GM18870 (cell line): ENCODE data around the gene NRARP.

Source experiments
- ATAC-seq: cut with Tn5 transposase; IDR thresholded peaks from one replicate; pipeline ENCODE4 v1.9.1; 2021; ENCODE audit warnings: moderate library complexity; ENCODE audit not compliant: unreplicated experiment

NRARP gene

DNA sequence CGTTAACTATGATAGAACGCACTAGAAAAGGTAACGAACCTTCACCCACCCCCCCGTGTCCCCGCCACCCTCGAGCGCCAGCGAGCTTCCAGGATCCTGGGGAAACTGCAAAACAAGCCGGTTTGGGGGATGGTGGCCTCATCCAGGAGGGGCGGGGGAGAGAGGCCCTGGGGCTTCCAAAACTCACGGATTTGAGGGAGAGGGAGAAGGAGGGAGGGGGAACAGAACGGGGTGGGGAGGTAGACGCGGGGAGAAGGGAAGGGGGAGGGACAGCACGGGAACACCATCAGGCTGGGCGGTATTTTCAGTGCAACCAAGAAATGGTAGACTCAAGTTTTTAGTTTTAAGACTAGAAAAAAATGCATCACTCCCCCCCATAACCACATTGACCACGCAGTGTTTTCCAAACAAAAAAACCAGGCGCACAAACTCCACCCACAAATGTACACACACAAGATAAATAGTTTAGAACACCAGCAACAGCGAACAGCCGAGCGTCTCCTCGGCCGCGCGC is 1.4 kb downstream of the NRARP start:
- ATAC-seq = no peak

DNA sequence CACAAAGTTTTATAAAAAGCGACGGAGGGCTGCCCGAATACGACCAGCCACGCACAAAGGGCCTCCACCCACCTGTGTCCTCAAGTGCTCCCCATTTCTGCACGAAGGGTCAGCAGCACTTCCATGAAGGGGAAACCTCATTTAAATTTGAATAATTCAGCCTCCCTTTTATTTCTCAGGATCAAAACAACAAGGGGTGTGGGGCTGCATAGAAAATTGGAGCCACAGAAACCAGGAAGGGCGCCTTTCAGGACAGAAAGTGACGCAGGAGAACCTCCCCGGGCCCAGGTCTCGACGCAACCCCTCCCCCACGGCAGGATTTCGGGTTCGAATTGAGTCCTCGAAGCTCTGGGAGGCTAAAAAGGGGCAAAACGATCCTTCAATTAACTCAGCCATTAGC is 2.1 kb downstream of the NRARP start:
- no peak for ATAC-seq

DNA sequence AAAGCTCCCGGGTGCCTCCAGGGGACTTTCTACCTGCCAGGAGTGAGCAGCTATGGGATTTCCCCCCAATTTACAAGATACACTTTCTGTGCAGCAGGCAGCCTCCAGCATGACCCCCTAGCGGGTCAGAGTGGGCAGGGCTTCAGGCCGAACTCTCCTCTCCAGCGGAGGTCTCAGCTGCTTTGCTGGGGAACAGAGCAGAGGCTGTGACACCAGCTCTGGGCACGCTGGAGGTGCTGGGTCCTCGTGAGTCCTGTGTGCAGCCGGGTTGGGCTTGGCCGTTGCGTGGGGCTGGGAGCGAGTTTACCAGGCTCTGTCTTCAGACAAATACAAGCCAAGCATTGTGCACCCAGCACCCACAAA is 2.9 kb downstream of the NRARP start:
- ATAC-seq = no peak

DNA sequence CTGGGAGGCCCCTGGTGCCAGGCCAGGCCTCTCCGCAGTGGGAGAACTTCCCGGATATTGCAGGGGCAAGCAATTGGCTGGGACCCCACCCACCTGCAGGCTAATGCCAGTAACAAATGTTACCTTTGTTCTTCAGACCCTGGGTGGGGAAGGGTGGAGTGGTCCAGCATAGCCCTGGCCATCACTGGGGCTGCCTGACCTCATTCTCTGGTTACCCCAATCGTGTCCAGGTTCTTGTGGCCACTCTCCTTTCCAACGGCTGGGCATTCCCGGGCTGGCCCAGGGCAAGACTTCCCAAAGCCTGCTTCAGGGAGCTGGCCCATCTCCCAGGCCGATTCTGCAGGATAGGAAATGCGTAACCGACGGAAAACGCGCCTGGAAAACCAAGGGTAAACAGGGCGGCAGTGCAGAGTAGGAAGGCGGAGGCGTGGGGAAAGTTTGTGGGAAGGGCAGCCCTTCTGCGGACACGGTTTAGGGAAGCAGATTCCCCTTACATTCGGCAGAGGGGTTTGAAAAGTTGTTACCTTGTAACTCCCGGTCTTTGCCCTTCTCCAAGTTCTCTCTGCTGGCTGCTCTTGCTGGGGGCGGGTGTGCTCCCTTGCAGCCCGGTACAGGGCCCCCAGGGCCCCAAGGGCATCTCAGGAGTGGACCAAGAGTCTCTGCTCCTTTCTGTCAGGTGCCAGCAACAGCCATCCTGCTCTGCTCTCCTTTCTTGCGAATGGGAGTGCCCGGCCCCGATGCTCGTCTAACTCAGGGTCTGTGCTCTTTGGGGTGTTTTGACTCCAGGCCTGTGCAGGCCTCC is 3.5 kb downstream of the NRARP start:
- ATAC-seq = no peak

DNA sequence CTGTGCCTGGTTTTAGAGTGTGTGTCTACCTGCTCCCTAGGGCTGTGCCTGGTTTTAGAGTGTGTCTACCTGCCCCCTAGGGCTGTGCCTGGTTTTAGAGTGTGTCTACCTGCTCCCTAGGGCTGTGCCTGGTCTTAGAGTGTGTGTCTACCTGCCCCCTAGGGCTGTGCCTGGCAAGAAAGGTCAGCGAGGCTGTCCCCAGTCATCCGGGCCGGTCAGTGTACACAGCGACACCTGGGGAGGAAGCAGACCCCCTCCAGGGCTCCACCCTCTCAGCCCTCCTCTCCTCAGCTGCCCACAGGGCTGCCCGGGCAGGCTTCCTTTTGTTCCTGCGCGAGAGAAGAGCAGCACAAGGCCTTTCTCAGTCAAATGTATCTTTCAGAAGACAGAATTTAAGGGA is 4.1 kb downstream of the NRARP start:
- ATAC-seq = no peak

DNA sequence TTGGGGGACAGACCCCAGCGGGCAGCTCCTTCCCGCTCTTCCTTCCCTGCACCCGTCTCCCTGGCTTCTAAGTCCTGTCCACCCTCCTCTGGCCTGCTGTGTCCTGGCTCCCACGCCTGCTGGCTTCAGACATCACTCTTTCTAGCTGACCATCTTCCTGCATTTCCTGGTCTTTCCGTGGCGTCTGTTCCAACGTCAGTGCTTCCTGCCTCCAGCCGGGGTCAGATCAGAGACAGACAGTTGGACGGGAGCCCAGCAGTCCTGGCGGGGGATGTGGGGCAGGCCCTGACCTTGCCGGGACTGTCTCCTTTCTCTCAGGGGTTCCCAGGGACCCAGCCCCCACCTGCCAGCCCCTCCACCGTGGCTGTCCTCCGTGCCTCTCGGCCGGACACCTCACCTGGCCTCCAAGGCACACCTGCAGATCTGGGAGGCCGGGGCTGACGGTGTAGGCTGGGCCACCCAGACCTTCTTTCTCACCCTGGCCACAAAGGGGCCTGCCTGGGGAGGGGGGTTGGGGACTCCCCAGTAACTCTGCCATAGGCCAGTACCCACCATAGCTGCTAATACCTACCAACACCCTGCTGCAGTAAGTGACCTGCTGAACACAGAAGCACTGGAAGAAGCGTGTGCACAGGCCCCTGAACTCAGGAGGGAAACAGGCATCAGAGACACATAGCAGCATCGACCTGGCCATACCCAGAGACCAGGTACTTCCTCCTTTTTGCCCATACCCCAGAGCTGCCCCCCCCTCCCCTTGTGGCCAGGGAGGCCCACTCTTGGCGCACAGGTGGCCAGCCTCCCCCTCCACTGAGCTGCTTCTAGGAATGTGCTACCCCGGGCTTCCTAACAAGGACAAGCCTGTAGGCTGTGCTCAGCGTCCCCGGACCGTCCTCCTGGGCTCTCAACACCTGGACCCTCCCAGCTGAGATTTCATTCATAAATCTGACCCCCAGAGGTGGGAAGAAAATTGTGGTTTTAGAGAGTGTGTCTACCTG is 5.1 kb downstream of the NRARP start:
- no peak for ATAC-seq

DNA sequence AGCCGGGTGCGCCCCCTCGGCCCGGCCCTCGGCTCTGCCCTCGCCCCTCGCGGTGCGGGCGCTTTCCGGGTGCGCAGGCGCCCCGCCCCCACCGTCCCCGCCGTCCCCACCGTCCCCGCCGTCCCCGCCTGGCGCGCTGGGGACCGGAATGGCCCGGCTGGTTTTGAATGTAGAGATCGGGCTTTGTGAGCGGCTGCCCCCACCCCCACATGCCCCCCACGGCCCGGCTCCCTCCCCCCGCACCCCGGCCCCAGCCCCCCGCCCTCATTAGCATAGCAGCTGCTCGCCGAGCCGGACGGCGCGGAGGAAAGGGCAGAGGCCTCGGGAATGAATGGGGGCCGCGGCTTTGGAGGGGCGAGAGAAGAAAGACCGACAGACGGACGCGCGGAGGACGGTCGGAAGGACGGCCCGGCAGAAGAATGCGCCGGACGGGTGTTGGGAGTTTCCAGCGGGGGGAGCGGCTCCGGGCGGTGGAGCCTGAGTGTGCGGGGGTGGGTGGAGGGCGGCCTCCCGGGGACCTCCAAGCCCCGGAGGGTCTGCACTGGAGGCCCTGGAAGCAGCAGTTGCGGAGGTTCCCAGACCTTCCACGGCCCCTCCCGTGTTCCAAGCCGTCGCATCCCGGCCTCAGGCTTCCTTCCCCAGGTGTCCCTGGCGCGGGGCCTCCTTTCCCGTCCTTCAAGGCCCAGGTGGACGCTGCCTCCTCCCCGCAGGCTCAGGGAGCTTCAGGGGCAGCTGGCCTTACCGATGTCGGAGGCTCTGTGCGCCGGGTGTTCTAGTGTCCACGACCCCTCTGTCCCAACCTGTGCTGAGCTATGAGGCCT is 6.0 kb downstream of the NRARP start:
- no peak for ATAC-seq

DNA sequence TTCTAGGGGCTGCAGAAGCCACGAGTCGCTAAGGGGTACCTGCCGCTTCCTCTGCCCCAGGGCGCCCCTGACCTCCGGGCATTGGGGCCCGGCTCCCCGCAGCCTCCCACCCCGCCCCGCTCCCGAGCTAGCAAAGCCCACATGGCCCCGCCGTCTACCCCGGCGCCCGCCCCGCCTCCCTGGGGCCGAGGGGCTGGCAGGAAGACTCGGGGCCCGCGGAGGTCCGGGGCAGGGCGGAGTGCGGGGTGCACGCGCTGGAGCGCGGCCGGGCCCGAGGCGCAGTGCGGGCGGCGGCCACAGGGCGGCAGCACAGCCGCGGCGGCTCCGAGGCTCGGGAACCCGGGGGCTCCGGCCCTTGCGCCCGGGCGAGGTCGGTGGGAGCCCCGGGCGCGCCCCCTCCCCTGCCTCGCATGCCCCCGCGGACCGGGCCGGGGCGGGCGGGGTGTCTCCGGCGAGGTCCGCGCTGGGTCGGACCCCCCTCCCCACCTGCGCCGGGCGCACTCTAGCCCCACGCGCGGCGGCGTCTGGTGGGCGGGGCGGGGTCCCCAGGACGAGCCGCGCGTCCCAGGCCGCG is 6.7 kb downstream of the NRARP start:
- ATAC-seq = no peak

DNA sequence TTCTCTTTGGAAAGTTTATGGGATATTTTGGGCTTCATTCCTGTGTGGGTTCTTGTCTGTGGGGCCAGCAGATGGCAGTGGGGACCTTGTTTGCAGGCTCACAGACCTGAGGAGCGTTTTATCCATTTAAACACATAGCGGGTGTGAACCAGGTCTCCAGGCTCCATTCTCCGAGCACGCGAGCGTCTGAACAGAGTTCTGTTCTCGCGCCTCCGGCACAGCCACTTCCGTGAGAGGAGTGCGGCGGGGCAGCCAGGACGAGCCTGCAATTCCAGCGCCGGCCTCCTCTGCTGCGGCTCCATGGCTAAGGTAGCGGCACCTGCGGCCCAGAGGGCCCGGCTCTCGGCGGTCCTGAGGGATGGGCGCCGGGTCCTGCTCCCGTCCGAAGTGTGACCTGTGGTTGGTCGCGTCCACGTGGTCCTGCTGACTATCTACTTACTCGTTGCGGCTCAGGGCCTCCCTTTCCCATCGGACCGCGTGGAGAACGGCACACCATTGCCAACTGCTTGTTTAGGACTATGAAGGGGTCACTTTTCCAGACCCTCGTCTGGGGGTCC is 7.3 kb downstream of the NRARP start:
- ATAC-seq = no peak

DNA sequence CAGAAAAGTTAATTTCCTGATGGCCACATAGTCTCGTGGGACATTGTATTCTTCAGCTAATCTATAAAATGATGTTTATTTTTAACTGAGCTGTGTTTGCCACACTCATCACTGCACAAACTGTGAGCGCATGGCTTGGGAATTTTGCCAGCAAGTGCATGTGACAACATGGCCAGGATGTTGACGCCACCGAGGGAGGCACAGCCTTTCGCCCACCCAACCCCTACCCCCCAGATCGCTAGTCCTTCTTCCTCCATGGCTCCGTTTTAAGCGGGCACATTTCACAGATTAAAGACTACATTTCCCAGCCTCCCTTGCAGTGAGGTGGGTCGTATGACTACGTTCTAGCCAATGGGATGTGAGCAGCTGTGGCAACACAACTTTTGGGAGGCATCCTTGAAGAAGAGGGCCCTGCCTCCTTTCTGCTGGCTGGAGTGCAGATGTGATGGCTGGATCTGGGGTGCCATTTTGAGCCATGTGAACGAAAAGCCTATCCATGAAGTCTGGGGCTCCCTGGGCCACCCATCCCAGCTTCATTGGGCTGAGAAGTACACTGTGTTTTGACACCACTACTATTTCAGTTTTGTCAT is 7.9 kb downstream of the NRARP start:
- no peak for ATAC-seq

DNA sequence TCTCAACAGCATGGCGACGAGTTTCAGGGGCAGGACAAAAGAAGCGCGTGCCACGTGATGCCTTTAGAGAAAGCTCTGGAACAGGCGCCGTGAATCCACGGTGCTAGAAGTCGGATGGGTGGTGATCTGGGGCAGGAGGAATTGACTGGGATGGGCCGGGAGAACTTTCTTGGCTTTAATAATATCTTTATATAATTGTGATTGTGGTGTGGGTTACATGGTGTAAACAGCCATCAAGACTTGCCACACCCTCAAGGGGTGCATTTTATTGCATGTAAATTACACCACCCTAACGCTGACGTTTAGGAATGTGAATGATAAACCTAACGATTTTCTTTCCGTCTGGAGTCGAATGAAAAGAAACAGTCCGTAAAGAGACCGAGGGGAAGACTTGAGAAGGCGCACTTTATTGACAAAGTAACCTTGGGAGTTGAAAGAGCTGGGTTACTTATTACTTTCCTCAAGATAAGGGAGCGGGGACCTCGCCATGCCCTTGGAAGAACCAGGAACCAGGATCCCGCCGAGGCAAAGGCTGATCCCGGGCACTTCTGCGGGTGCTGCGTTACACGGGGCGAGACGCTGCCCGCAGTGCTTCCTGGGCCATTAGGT is 8.5 kb downstream of the NRARP start:
- no peak for ATAC-seq

DNA sequence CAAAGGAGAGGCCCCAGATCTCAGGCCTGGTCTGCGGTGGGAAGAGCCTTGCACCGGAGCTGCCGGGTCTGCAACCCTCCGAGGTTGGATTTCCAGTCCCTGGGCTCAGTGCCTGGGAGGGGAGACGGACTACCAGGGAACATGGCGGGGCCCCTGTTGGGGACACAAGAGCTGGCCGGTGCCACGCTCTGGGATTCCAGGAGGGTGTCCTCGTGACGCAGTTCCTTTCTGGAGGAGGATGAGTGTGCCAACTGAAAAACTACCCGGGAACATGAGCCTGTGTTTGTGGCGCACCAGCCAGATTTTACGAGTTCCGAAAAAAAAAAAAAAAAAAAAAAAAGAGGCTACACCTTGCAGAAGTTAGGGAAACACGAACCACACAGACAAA is 9.0 kb downstream of the NRARP start:
- no peak for ATAC-seq

DNA sequence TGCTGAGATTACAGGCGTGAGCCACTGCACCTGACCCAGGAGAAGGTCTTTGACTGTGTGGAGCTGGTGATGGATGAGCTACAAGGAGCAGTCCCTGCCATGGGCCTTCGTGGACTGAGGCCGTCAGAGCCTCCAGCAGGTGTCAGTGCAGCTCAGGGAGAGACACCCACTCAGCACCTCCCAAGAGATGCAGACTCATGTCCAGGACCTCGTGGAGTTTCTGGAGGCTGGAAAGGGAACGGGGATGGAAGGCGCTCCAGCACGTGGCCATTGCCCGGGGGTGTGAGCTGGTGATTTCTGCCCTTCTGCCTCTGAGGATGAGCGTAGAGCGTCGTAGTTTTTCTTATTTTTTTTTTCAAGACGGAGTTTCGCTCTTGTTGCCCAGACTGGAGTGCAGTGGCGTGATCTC is 15.1 kb downstream of the NRARP start:
- ATAC-seq = no peak

DNA sequence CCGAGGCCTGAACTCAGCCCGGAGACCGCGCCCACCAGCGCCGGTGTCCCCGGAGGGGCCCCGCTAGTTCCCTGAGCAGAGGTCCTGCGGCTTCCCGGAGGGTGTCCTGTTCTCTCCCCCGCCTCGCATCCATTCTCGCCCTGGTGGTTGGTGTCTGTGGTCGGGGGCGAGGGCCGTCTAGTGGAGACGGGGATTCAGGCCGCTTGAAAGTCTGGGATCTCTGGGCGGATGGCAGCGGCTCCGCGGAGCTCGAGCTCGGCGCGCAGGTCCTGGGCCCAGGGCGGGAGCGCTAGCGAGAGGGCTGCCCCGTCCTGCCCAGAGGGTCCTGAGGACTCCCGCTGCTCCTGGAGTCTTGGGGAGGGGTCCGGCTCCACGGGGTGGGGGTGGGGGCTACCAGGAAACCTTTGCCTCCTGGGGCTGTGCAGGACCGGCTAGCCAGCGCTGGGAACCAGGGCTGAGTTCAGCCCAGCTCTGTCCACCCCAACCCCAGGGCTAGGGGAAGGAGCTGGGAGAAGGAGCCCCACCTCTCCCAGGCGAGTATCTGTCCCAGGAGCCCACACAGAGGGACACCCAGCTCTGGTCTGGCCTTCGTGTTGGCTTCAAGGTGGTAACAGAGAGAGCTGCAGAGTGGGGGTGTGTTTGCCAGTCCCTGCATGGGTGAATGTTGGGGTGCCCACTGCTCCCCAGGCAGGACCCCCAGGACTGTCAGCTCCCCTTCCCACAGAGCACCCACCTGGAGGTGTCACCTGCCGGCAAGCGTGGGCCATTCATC is 20.5 kb downstream of the NRARP start:
- no peak for ATAC-seq

DNA sequence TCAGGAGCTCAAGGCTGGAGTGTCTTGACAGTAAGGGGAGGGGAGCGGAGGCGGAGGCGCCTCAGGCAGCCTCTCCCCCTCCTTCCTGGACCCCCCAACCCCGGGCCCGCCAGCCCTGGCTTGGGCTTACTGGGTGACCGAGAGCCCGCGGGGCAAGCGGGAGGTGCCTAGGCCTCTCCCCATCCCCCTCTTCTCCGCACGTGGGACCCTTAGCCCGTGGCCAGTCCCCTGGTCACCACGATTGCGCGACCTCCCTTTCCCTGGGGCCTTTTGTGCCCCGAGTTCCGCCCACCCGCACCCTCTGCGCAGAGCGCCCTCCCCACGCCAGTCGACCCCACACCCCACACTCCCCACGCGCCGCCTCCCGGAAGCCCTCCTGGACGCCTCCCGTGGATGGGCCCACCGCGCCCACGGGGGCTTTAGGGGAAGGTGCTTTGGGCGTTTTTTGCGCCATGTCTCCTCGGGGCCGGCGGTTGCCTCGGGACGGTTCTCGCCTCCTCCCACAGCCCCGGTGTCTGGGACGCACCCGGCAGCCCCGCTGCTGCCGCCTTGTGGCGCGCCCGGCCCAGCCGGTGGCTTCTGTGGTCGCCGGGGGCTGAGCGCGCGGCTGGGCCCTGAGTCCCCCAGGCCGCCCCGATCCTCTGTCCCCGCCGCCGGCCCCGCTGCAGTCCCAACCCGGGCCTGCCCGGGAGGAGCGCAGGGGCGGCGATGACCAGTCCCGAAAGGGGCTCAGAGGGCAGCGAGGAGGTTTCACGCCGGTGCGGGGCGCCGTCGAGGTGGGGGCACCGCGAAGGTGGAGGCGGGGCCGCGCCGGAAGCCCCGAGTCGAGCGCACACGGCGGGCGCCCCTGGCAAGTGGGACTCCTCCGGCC is 21.4 kb downstream of the NRARP start:
- no peak for ATAC-seq

DNA sequence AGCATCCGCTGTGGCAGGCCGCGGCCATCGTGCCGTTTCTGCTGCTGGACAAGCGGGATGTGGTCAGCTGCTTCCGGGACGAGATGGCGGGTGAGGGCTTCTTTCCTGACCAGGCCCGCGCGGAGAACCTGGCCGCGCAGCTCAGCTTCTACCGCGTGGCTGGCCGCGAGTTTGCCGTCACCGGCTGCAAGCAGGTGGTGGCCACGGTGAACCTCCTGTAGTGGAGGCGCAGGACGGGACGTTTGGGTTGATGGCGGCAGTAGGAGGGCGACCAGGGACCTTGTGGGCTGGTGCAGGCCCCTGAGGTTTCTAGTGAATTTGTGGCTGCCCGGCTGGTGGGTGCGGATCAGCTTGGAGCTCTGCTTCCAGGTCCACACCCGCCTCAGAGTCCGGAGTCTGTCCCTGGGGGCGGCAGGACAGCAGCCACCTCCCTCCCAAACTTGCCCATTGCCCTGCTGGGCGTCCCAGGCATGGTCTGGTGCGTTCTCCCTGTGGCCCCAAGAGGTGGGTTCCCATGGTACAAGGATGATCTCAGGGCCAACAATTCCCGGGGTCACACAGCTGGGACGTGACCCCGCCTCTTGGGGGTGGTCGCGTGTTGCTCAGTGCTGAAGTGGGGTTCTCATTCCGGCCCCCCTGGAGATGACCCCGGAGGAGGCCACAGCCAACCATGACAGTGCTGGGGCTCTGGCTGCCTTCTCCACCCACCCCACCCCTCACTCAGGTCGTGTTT is 22.2 kb downstream of the NRARP start:
- ATAC-seq = no peak
